Heart left ventricle (tissue), 13 donors: ENCODE data around the gene OR4D5.

Source experiments
- POLR2A ChIP-seq, 2 donors: fragments of 450-650 bp; IDR thresholded peaks; one replicate each; pipeline ENCODE4 v1.6.1; 2017; ENCODE audit warnings: antibody characterized with exemption in 2 of 2, mild to moderate bottlenecking in 2 of 2, moderate library complexity in 2 of 2
- TF ChIP-seq, protein P1 (sequence below), 12 donors: fragments of 200-600 bp; sonication (generic) in 4 of 12; IDR thresholded peaks; one replicate each; pipeline versions ENCODE4 v1.5.0 to v1.8.0; 2018 to 2022; ENCODE audit warnings: antibody characterized with exemption in 12 of 12, mild to moderate bottlenecking in 5 of 12
- donor health status: ischemic (EF 13 %, LVEDD 7.1; RV severe dilation, severe dysfunction).
- donor health status: DM: no; HTN: yes; CAD: no.
- donor health status: DM: no; HTN: no; CAD: no.
- donor health status: ischemic (EF 25% LVEDD 6.9; RV normal size, moderate dysfunction).
- donor health status: ischemic (EF 25% LVEDD 5.7; RV mildly dilated, moderate dysfunction).
- donor health status: ischemic (EF 35%, LVEDD 5.7; RV mildly dilated, moderate dysfunction).
- donor health status: nonischemic (EF 11% LVEDD 7.7; RV severe dilation, severe dysfunction).
- donor health status: DM: yes; HTN: yes; CAD: no.
- donor health status: PGD.
- donor health status: ischemic (EF 29% LVEDD 5.4; RV normal size, mild dysfunction).
- donor health status: nonischemic (EF 23%, LVEDD 6.1; RV moderate dilation, normal function).

DNA sequence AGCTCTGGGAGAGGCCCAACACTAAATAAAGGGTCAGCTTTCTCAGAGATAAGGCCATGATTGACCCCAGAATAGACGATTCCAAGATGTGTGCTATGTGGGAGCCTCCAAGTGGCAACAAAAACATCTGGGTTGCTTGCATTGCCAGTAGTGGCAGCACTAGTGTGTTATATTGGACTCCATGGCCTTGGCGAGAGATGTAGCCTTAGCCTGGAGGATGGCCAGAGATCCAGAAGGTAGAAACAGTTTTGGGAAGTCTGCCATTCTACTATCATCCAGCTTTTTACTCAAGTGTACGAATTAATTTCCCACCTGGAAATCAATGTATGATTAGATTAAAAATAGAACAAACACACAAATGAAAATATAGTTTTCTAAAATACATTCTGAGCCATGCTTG, 34.5 kb upstream of the OR4D5 start:
- TF ChIP-seq, protein P1, sequence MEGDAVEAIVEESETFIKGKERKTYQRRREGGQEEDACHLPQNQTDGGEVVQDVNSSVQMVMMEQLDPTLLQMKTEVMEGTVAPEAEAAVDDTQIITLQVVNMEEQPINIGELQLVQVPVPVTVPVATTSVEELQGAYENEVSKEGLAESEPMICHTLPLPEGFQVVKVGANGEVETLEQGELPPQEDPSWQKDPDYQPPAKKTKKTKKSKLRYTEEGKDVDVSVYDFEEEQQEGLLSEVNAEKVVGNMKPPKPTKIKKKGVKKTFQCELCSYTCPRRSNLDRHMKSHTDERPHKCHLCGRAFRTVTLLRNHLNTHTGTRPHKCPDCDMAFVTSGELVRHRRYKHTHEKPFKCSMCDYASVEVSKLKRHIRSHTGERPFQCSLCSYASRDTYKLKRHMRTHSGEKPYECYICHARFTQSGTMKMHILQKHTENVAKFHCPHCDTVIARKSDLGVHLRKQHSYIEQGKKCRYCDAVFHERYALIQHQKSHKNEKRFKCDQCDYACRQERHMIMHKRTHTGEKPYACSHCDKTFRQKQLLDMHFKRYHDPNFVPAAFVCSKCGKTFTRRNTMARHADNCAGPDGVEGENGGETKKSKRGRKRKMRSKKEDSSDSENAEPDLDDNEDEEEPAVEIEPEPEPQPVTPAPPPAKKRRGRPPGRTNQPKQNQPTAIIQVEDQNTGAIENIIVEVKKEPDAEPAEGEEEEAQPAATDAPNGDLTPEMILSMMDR (IDR thresholded peaks at IDR 0.05), result no peak
- TF ChIP-seq POLR2A (IDR thresholded peaks at IDR 0.05), result no peak
